Activated CD4-positive, alpha-beta T cell treated with anti-CD3 and anti-CD28 coated beads, Interleukin-2, amount 10 ng/mL, durations not matched to agents 7 days and 5 days (primary cell): ENCODE measurements around the gene CAMK1. TPM values are rescaled to one million over a fixed set of nuclear protein-coding genes. Genes with fewer than 3 reads are reported as not detected.

ENCODE experiments used
- CTCF ChIA-PET: fragments of 350-600 bp; sonication (Branson Sonifier 250); formaldehyde crosslinking; loops from one replicate; lab custom pipeline; 2021; ENCODE audit warnings: antibody characterized with exemption; lab: Charles Lee
- POLR2A ChIA-PET: fragments of 350-600 bp; sonication (Branson Sonifier 250); formaldehyde crosslinking; loops from one replicate; lab custom pipeline; 2021; ENCODE audit warnings: antibody characterized with exemption; lab: Charles Lee
- DNase-seq: peaks from one replicate; pipeline ENCODE4 v3.0.0-alpha.2; 2020
- H3K27ac Mint-ChIP-seq: one replicate; pipeline ENCODE4 v1.8.0; 2021; ENCODE audit warnings: mild to moderate bottlenecking, moderate library complexity, mixed read lengths
- H3K27me3 Mint-ChIP-seq: one replicate; pipeline ENCODE4 v1.8.0; 2021; ENCODE audit warnings: mixed read lengths
- H3K36me3 Mint-ChIP-seq: one replicate; pipeline ENCODE4 v1.8.0; 2021; ENCODE audit warnings: low read depth, mixed read lengths
- H3K4me1 Mint-ChIP-seq: one replicate; pipeline ENCODE4 v1.8.0; 2021; ENCODE audit warnings: mixed read lengths
- H3K4me3 Mint-ChIP-seq: one replicate; pipeline ENCODE4 v1.8.0; 2021; ENCODE audit warnings: mild to moderate bottlenecking, moderate library complexity, mixed read lengths
- H3K9me3 Mint-ChIP-seq: one replicate; pipeline ENCODE4 v1.8.0; 2021; ENCODE audit warnings: mixed read lengths
- total RNA-seq, 2 experiments: library from RNA; stranded (reverse); gene quantifications; one replicate each; pipeline ENCODE4 v1.2.3, GENCODE V29; 2021

Gene CAMK1
- total RNA-seq, 2 experiments from 2014 or later: 18.8 to 19.0 TPM

DNA sequence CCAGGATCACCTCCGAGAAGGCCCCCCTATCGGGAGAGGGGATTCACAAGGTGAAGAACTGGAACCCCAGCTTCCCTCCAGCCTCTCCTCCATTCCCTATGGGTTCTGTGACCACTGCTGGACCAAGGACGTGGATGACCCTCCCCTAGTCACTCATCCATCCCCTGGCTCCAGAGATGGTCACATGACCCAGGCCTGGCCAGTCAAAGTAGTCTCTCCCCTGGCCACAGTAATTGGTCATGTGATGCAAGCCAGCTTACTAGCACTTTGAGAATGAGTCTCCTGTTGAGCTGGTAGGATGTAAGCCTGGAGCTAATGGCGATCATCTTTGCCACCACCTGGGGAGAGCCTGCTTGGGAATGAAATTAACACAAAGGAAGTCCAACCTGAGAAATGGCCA is 3.9 kb downstream of the CAMK1 start:
- Mint-ChIP-seq H3K4me1 (peaks cover 36% of the 10 kb centered on the region), H3K9me3 (no peaks in the 10 kb centered on the region), H3K27ac (no peak overlapping the region), H3K27me3 (no peaks in the 10 kb centered on the region), H3K4me3 (no peak overlapping the region), H3K36me3 (peaks cover 9% of the 10 kb centered on the region)
- no peak for DNase-seq
- POLR2A ChIA-PET: no interaction called here
- CTCF ChIA-PET: interaction anchor here (1.1 kb wide), 1 partner anchor 14 kb away, joined by 5 read pairs; no protein-coding TSS in a partner anchor

DNA sequence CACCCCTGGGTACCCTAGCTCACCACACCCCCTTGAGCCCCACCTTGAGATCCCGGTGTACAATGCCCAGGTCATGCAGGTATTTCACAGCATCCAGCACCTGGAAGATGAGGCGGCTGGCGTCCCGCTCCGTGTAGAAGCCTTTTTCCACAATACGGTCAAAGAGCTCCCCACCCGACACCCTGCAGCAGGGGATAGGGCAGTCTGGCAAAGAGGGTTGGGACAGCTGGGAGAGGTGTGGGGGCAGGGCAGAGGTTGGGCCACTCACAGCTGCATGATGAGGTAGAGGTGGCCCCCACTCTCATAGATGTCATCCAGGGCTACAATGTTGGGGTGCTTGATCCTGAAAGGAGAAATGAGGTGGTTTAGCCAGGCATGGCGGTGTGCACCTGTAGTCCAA is 6.9 kb downstream of the CAMK1 start:
- CTCF ChIA-PET: interaction anchor here (1.2 to 1.3 kb wide), 4 partner anchors 9 to 12 kb away, joined by 3 to 5 read pairs (median 4); partner anchors contain the start of gene OGG1
- POLR2A ChIA-PET: no interaction called here
- no peaks in the 10 kb centered on the region for H3K9me3 Mint-ChIP-seq
- peaks cover 27% of the 10 kb centered on the region for H3K36me3 Mint-ChIP-seq
- peaks cover 11% of the 10 kb centered on the region for H3K4me1 Mint-ChIP-seq
- no peak for DNase-seq
- no peak overlapping the region for H3K4me3 Mint-ChIP-seq
- no peaks in the 10 kb centered on the region for H3K27me3 Mint-ChIP-seq
- no peak overlapping the region for H3K27ac Mint-ChIP-seq

DNA sequence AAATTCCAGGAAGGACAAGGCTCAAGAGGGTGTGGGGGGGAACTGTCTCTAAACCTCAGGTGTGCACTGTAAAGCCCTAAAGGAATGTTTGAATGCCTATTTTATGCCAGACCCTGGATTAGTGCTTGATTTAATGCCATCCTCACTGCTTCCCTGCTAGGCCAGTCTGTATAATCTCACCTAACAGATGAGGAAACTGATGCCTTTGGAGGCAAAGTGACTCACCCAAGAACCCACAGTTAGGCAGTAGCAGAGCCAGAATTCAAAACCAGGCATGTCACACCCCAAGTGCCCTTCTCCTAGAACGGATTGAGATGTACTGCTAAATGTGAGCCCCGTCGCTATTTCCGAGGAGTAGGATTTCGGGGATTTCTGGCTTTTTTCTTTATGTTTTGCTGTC is 7.8 kb downstream of the CAMK1 start:
- no peaks in the 10 kb centered on the region for H3K9me3 Mint-ChIP-seq
- no peaks in the 10 kb centered on the region for H3K27me3 Mint-ChIP-seq
- no peak overlapping the region for H3K27ac Mint-ChIP-seq
- peaks cover 2% of the 10 kb centered on the region for H3K4me1 Mint-ChIP-seq
- DNase-seq: no peak
- H3K36me3 Mint-ChIP-seq: peaks cover 32% of the 10 kb centered on the region
- ChIA-PET CTCF (interaction anchor here (0.6 kb wide), 1 partner anchor 19 kb away, joined by 3 read pairs; no protein-coding TSS in a partner anchor), POLR2A (no interaction called here)
- no peak overlapping the region for H3K4me3 Mint-ChIP-seq

DNA sequence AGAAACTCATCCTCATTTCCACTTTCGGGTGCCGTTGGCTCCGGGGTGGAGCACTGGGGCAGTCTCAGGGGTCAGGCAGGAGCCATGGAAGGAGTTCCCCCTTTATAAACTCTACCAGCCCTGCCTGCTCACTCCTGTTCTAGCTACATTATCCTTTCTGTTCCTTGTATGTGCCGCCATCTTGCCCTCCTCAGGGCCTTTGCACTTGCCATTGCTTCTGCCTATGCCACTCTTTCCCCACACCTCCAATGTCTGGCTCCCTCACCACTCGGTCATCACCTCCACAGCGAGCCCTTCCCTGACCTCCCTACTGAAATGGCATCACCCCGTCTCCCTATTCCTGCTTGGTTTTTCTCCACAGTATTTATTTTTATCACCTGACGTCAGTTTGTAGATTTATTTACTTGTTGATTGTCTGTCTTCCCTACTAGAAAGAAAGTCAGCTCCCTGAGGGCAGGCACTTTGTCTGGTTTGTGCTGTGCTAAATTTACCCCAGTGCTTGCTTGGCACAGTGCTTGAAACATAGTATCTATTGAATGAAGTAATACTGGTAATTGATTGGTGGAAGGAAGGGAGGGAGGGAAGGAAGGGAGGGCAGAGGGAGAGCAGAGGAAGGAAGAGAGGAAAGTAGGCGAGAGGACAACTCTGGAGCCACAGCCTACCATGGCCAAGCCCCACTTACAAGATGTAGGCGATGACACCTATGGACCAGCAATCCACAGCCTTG is 8.8 kb downstream of the CAMK1 start:
- no peaks in the 10 kb centered on the region for H3K9me3 Mint-ChIP-seq
- no peak overlapping the region for H3K4me3 Mint-ChIP-seq
- H3K27me3 Mint-ChIP-seq: no peaks in the 10 kb centered on the region
- DNase-seq: no peak
- H3K36me3 Mint-ChIP-seq: peaks cover 39% of the 10 kb centered on the region
- ChIA-PET POLR2A (no interaction called here), CTCF (interaction anchor here (0.8 to 1.4 kb wide), 2 partner anchors 16 to 19 kb away, joined by 3 to 5 read pairs; no protein-coding TSS in a partner anchor)
- no peaks in the 10 kb centered on the region for H3K4me1 Mint-ChIP-seq
- H3K27ac Mint-ChIP-seq: no peak overlapping the region

DNA sequence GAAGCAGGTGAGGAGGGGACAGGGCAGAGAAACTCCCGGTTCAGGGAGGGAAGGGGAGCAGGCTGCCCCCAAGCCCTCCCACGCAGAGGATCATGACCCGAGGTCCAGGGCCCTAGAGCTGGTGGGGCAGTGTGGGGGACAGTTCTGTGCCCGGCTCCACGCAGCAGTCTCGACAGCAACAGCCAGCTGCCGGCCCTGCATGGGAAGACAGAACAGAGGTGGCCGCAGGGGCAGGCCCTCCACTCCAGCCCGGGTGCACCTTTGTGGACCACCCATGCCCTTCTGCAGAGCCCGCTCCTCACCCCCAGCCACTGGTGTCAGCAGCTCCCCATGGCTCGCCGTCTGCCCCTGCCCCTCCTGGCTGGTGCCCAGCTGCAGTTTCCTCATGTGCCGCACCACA is 12.3 kb downstream of the CAMK1 start:
- Mint-ChIP-seq H3K9me3 (no peaks in the 10 kb centered on the region), H3K4me1 (peaks cover 19% of the 10 kb centered on the region), H3K4me3 (no peak overlapping the region), H3K27me3 (no peaks in the 10 kb centered on the region), H3K27ac (peak overlapping the region; percentile 41), H3K36me3 (peaks cover 51% of the 10 kb centered on the region)
- ChIA-PET POLR2A (no interaction called here), CTCF (no interaction called here)
- no peak for DNase-seq

DNA sequence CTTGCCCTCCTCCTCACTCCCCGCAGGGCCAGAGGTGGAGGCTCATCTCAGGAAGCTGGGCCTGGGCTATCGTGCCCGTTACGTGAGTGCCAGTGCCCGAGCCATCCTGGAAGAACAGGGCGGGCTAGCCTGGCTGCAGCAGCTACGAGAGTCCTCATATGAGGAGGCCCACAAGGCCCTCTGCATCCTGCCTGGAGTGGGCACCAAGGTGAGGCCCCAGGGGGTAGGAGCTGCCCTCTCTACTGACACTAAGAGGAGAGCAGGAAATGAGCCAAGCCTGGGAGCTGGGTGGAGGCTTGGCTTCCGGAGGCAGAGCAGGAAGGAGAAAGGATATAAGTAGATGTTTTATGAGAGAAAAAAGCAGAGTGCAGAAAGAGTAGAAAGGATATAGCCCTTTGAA is 15.1 kb downstream of the CAMK1 start:
- Mint-ChIP-seq H3K9me3 (no peaks in the 10 kb centered on the region), H3K4me3 (peak overlapping the region; percentile 12), H3K27me3 (no peaks in the 10 kb centered on the region), H3K36me3 (peaks cover 56% of the 10 kb centered on the region), H3K4me1 (peaks cover 36% of the 10 kb centered on the region), H3K27ac (peak overlapping the region; percentile 17)
- CTCF ChIA-PET: interaction anchor here (1.0 to 2.0 kb wide), 4 partner anchors 8 to 14 kb away, joined by 4 to 5 read pairs (median 5); no protein-coding TSS in a partner anchor
- POLR2A ChIA-PET: no interaction called here
- DNase-seq: no peak

DNA sequence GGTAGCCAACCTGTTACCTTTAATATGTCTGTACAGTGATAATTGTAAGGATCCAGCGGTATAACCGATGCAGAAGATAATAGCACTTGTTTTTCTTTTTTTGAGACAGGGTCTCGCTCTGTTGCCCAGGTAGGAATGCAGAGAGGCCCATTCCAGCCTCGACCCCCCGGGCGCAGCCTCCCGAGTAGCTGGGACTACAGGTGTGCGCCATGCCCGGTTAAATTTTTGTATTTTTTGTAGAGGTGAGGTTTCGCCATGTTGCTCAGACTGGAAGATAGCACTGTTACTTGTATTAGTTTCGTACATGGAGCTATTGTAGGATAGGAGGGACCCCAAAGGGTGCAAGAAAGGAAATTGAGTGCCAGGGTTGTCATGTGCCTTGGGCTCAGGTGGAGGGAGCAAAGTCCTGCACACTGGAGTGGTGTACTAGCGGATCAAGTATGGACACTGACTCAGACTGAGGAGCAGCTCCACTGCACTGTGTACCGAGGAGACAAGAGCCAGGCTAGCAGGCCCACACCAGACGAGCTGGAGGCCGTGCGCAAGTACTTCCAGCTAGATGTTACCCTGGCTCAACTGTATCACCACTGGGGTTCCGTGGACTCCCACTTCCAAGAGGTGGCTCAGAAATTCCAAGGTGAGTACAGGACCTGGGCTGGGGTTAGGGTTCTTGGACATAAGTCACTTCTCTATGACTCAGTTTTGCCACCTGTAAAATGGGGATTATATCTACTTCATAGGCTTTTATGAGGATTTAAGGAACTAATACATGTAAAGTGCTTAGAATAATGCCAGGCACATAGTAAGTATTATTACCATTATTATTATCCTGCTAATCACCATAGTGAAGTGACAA is 19.0 kb downstream of the CAMK1 start:
- no peak for DNase-seq
- CTCF ChIA-PET: interaction anchor here (0.6 to 11.1 kb wide), 3 partner anchors 12 to 57 kb away, joined by 3 to 93 read pairs (median 4); partner anchors contain the start of gene BRPF1
- peaks cover 50% of the 10 kb centered on the region for H3K4me1 Mint-ChIP-seq
- peaks cover 63% of the 10 kb centered on the region for H3K36me3 Mint-ChIP-seq
- POLR2A ChIA-PET: no interaction called here
- H3K9me3 Mint-ChIP-seq: no peaks in the 10 kb centered on the region
- H3K27ac Mint-ChIP-seq: peak overlapping the region; percentile 96
- H3K4me3 Mint-ChIP-seq: peak overlapping the region; percentile 94
- no peaks in the 10 kb centered on the region for H3K27me3 Mint-ChIP-seq

DNA sequence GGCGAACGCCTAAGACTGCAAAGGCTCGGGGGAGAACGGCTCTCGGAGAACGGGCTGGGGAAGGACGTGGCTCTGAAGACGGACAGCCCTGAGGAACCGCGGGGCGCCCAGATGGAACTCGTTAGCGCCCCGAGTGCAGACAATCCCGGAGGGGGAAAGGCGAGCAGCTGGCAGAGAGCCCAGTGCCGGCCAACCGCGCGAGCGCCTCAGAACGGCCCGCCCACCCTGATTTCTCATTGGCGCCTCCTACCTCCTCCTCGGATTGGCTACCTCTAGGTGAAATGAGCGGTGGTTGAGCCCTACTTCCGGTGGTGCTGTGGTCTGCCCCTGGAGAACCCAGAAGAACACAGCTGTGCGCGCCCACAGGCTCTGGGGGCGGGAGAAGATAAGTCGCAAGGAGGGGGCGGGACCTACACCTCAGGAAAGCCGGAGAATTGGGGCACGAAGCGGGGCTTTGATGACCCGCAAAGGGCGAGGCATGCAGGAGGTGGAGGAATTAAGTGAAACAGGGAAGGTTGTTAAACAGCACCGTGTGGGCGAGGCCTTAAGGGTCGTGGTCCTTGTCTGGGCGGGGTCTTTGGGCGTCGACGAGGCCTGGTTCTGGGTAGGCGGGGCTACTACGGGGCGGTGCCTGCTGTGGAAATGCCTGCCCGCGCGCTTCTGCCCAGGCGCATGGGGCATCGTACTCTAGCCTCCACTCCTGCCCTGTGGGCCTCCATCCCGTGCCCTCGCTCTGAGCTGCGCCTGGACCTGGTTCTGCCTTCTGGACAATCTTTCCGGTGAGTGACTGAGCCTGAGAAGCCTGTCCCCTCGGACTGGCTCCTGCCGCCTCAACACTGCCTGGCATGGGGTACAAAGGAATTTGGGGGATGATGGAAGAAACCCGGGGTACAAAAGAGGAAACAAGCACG is 19.8 kb downstream of the CAMK1 start, which contains the start of gene OGG1:
TSS of gene OGG1 (plus strand) at position 308 of the 911 bp plus-strand sequence. CDS start at position 643, 335 bp downstream.
- Mint-ChIP-seq H3K27me3 (no peaks in the 10 kb centered on the region), H3K4me1 (peaks cover 44% of the 10 kb centered on the region), H3K36me3 (peaks cover 59% of the 10 kb centered on the region), H3K9me3 (no peaks in the 10 kb centered on the region), H3K4me3 (peak within 1 kb of the TSS; percentile 94), H3K27ac (peak within 1 kb of the TSS; percentile 96)
- DNase-seq: peak; percentile 98
- ChIA-PET POLR2A (interaction anchor here (0.9 kb wide), 1 partner anchor 59 kb away, joined by 3 read pairs; no protein-coding TSS in a partner anchor), CTCF (interaction anchor here (0.8 to 11.1 kb wide), 3 partner anchors 13 to 43 kb away, joined by 3 to 93 read pairs (median 4); partner anchors contain the start of genes ARPC4, BRPF1 and TADA3)

DNA sequence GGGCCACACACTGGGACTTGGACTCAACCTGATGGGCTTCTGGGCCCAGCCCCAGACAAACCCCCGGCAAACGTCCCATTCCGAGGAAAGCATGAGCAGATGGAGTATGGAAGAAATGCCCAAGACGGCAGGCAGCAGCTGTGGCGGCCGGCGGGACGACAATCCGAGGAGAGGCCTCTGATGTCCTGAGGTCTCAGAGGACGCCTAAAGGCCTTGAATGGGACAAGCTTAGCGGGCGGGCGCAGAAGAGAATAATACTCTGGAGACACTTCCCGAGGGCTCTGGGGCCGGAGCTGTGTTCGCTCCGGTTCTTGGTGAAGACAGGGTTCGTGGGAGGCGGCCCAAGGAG is 20.5 kb downstream of the CAMK1 start:
- H3K9me3 Mint-ChIP-seq: no peaks in the 10 kb centered on the region
- CTCF ChIA-PET: interaction anchor here (0.8 to 11.1 kb wide), 2 partner anchors 14 to 43 kb away, joined by 3 to 93 read pairs; partner anchors contain the start of genes ARPC4, BRPF1 and TADA3
- DNase-seq: no peak
- no peaks in the 10 kb centered on the region for H3K27me3 Mint-ChIP-seq
- H3K4me3 Mint-ChIP-seq: peak overlapping the region; percentile 94
- peak overlapping the region; percentile 96 for H3K27ac Mint-ChIP-seq
- H3K4me1 Mint-ChIP-seq: peaks cover 38% of the 10 kb centered on the region
- peaks cover 60% of the 10 kb centered on the region for H3K36me3 Mint-ChIP-seq
- POLR2A ChIA-PET: interaction anchor here (0.9 kb wide), 1 partner anchor 59 kb away, joined by 3 read pairs; no protein-coding TSS in a partner anchor

DNA sequence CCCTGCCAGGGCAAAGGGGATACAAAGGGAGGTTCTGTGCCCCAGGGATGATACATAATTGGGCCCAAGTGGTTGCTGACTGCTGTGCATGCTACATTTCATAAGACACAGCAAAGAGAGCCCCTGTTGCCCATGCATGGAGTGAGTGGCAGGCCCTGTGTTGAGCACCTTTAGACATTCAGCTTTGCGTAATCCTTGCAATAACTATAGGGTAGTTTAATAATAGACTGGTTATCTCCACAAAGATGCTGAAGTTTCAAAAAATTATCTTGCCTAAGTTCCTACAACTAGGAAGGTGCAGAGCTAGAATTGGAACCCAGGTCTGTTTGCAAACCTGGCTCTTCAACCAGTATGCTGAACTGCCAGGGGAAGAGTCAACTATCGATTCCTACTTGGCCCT is 21.7 kb downstream of the CAMK1 start:
- H3K27me3 Mint-ChIP-seq: no peaks in the 10 kb centered on the region
- H3K4me1 Mint-ChIP-seq: peaks cover 31% of the 10 kb centered on the region
- no peaks in the 10 kb centered on the region for H3K9me3 Mint-ChIP-seq
- H3K36me3 Mint-ChIP-seq: peaks cover 66% of the 10 kb centered on the region
- ChIA-PET CTCF (interaction anchor here (11.1 kb wide), 1 partner anchor 13 kb away, joined by 93 read pairs; the partner anchor contains the start of gene BRPF1), POLR2A (no interaction called here)
- no peak for DNase-seq
- no peak overlapping the region for H3K4me3 Mint-ChIP-seq
- no peak overlapping the region for H3K27ac Mint-ChIP-seq

DNA sequence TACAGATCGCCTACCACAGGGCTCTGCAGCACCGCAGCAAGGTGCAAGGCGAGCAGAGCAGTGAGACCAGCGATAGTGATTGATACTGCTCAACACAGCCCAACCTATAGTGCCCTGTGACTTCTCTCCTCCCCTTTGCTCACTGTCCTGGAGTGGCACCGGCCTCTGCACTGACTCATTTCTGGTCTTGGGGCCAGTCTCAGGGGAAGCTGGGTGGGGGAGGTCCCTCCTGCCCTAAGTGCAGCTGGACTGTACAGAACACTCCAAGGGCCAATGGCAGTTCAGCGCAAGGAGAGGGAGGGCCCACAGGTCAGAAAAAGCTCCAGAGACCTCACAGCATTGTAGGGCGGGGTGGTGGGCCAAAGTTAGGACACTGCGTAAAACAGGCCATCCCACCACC is 22.5 kb downstream of the CAMK1 start:
- CTCF ChIA-PET: interaction anchor here (11.1 kb wide), 1 partner anchor 12 kb away, joined by 93 read pairs; the partner anchor contains the start of gene BRPF1
- Mint-ChIP-seq H3K9me3 (no peaks in the 10 kb centered on the region), H3K27ac (no peak overlapping the region), H3K27me3 (no peaks in the 10 kb centered on the region), H3K4me1 (peaks cover 38% of the 10 kb centered on the region), H3K4me3 (no peak overlapping the region), H3K36me3 (peaks cover 70% of the 10 kb centered on the region)
- DNase-seq: no peak
- POLR2A ChIA-PET: no interaction called here
